ENCODE data around the gene TMEM19. TPM values are rescaled to one million over a fixed set of nuclear protein-coding genes. Genes with fewer than 3 reads are reported as not detected.

TMEM19 gene
- total RNA-seq, 1 experiment from 2014 or later = 14.3 TPM

GRCh38 chr12:71655495-71655894, 30.4 kb upstream of the TMEM19 start:
- H3F3A ChIP-seq (ENCODE audit: low read length, unreplicated experiment) = no peaks in the 10 kb centered on the region
- 0 out of 2 replicates have a peak, but pooled peaks cover 16% of the 10 kb centered on the region for H3K4me1 ChIP-seq (ENCODE audit: insufficient read depth, low read length)
- peak overlapping the region; percentile 17; the same call in 1 of the 2 replicates for H3K4me2 ChIP-seq (ENCODE audit: low read length)
- H3K9me3 ChIP-seq (ENCODE audit: low read length) = no peaks in the 10 kb centered on the region
- H3K27ac ChIP-seq (ENCODE audit: low read length) = no peak overlapping the region
- intact Hi-C loops (cut with micrococcal nuclease) = no loop called here
- no peak overlapping the region for H3K4me3 ChIP-seq (ENCODE audit: low read length)
- H2AFZ ChIP-seq (ENCODE audit: low read length) = no peak overlapping the region
- no peaks in the 10 kb centered on the region for H3K27me3 ChIP-seq (ENCODE audit: low read length)
- no peaks in the 10 kb centered on the region for H3K9me2 ChIP-seq (replicated peaks; ENCODE audit: low read length)
- POLR2A ChIA-PET (ENCODE audit: unreplicated experiment) = no interaction called here
- peaks cover 91% of the 10 kb centered on the region for H3K79me2 ChIP-seq (ENCODE audit: low read length)
- no peak overlapping the region for H3K9ac ChIP-seq (ENCODE audit: low read length)
- TF ChIP-seq EZH2 (IDR thresholded peaks at IDR 0.05; ENCODE audit: low read length, unreplicated experiment) (no peak), EZH2phosphoT487 (IDR thresholded peaks at IDR 0.05; ENCODE audit: borderline replicate concordance, low read length) (no peak)
- CTCF ChIA-PET = no interaction called here
- no peak for ATAC-seq
- H4K20me1 ChIP-seq (ENCODE audit: low read length) = peaks cover 13% of the 10 kb centered on the region; the same call in 1 of the 2 replicates
- DNase-seq = no peak
- no TSS peak for BruUV-seq (replicated peaks)
- H3K36me3 ChIP-seq (ENCODE audit: low read depth, low read length) = peaks cover 60% of the 10 kb centered on the region

GRCh38 chr12:71655907-71656306, 30.0 kb upstream of the TMEM19 start:
- H3K4me3 ChIP-seq (ENCODE audit: low read length) = no peak overlapping the region
- intact Hi-C loops (cut with micrococcal nuclease) = no loop called here
- peaks cover 60% of the 10 kb centered on the region for H3K36me3 ChIP-seq (ENCODE audit: low read depth, low read length)
- no peaks in the 10 kb centered on the region for H3K9me2 ChIP-seq (replicated peaks; ENCODE audit: low read length)
- H4K20me1 ChIP-seq (ENCODE audit: low read length) = peaks cover 13% of the 10 kb centered on the region; the same call in 1 of the 2 replicates
- H3K79me2 ChIP-seq (ENCODE audit: low read length) = peaks cover 91% of the 10 kb centered on the region
- H3K27ac ChIP-seq (ENCODE audit: low read length) = no peak overlapping the region
- no peaks in the 10 kb centered on the region for H3K27me3 ChIP-seq (ENCODE audit: low read length)
- ATAC-seq = no peak
- no peaks in the 10 kb centered on the region for H3K9me3 ChIP-seq (ENCODE audit: low read length)
- no peak overlapping the region for H3K9ac ChIP-seq (ENCODE audit: low read length)
- ChIA-PET POLR2A (ENCODE audit: unreplicated experiment) (no interaction called here), CTCF (interaction anchor here (1.1 kb wide), 1 partner anchor 91 kb away, joined by 3 read pairs; no protein-coding TSS in a partner anchor)
- peak overlapping the region; percentile 17; the same call in 1 of the 2 replicates for H3K4me2 ChIP-seq (ENCODE audit: low read length)
- H2AFZ ChIP-seq (ENCODE audit: low read length) = no peak overlapping the region
- no peak for DNase-seq
- no peaks in the 10 kb centered on the region for H3F3A ChIP-seq (ENCODE audit: low read length, unreplicated experiment)
- no peak for TF ChIP-seq CTCF (conservative IDR thresholded peaks at IDR 0.05; ENCODE audit: low read depth, low read length)
- no peak for TF ChIP-seq EZH2 (IDR thresholded peaks at IDR 0.05; ENCODE audit: low read length, unreplicated experiment)
- TF ChIP-seq EZH2phosphoT487 (IDR thresholded peaks at IDR 0.05; ENCODE audit: borderline replicate concordance, low read length) = no peak
- BruUV-seq (replicated peaks) = no TSS peak
- H3K4me1 ChIP-seq (ENCODE audit: insufficient read depth, low read length) = 0 out of 2 replicates have a peak, but pooled peaks cover 17% of the 10 kb centered on the region

GRCh38 chr12:71656740-71657139, 29.1 kb upstream of the TMEM19 start:
- H3K27me3 ChIP-seq (ENCODE audit: low read length) = no peaks in the 10 kb centered on the region
- no peak overlapping the region for H3K4me3 ChIP-seq (ENCODE audit: low read length)
- H3K9me3 ChIP-seq (ENCODE audit: low read length) = no peaks in the 10 kb centered on the region
- TF ChIP-seq EZH2 (IDR thresholded peaks at IDR 0.05; ENCODE audit: low read length, unreplicated experiment) (no peak), EZH2phosphoT487 (IDR thresholded peaks at IDR 0.05; ENCODE audit: borderline replicate concordance, low read length) (no peak), CTCF (conservative IDR thresholded peaks at IDR 0.05; ENCODE audit: low read depth, low read length) (no peak)
- intact Hi-C loops (cut with micrococcal nuclease) = no loop called here
- no peaks in the 10 kb centered on the region for H3F3A ChIP-seq (ENCODE audit: low read length, unreplicated experiment)
- ChIA-PET CTCF (interaction anchor here (1.1 kb wide), 1 partner anchor 90 kb away, joined by 3 read pairs; no protein-coding TSS in a partner anchor), POLR2A (ENCODE audit: unreplicated experiment) (no interaction called here)
- 0 out of 2 replicates have a peak, but pooled peaks cover 20% of the 10 kb centered on the region for H3K4me1 ChIP-seq (ENCODE audit: insufficient read depth, low read length)
- DNase-seq = no peak
- no peaks in the 10 kb centered on the region for H3K9me2 ChIP-seq (replicated peaks; ENCODE audit: low read length)
- no peak overlapping the region for H3K27ac ChIP-seq (ENCODE audit: low read length)
- H2AFZ ChIP-seq (ENCODE audit: low read length) = no peak overlapping the region
- H3K79me2 ChIP-seq (ENCODE audit: low read length) = peaks cover 91% of the 10 kb centered on the region
- peaks cover 56% of the 10 kb centered on the region for H3K36me3 ChIP-seq (ENCODE audit: low read depth, low read length)
- no TSS peak for BruUV-seq (replicated peaks)
- no peak overlapping the region for H3K9ac ChIP-seq (ENCODE audit: low read length)
- 0 out of 2 replicates have a peak overlapping the region, but pooled peaks have one; percentile 7 for H3K4me2 ChIP-seq (ENCODE audit: low read length)
- no peak for ATAC-seq
- H4K20me1 ChIP-seq (ENCODE audit: low read length) = peaks cover 12% of the 10 kb centered on the region

Measured in PC-3 (cell line).